H9 (cell line): ENCODE measurements around the gene RGS21. TPM values are rescaled to one million over a fixed set of nuclear protein-coding genes. Genes with fewer than 3 reads are reported as not detected.

Experiments used
- DNase-seq: peaks from one replicate; pipeline ENCODE4 v3.0.0-alpha.2; 2017
- H2AFZ ChIP-seq: one replicate; pipeline ENCODE4 v1.6.1; 2013; ENCODE audit warnings: mild to moderate bottlenecking, low read length, control low read depth, moderate library complexity
- H2AK5ac ChIP-seq: 2 replicates; pipeline ENCODE4 v1.6.1; 2013; ENCODE audit warnings: low read length, control low read depth, mixed read lengths; ENCODE audit not compliant: insufficient read length
- H2BK120ac ChIP-seq: one replicate; pipeline ENCODE4 v1.6.1; 2013; ENCODE audit warnings: low read depth, mild to moderate bottlenecking, low read length, control low read depth, inconsistent platforms; ENCODE audit not compliant: poor library complexity, severe bottlenecking
- H2BK12ac ChIP-seq: 2 replicates; pipeline ENCODE4 v1.6.1; 2013; ENCODE audit warnings: low read length, control low read depth, mixed read lengths, low read depth; ENCODE audit not compliant: insufficient read length
- H2BK15ac ChIP-seq: 2 replicates; pipeline ENCODE4 v1.6.1; 2013; ENCODE audit warnings: low read depth, low read length, control low read depth
- H2BK20ac ChIP-seq: one replicate; pipeline ENCODE4 v1.6.1; 2013; ENCODE audit warnings: low read depth, mild to moderate bottlenecking, low read length, control low read depth, inconsistent platforms; ENCODE audit not compliant: poor library complexity, severe bottlenecking
- H2BK5ac ChIP-seq: 2 replicates; pipeline ENCODE4 v1.6.1; 2013; ENCODE audit warnings: low read length, control low read depth, mixed read lengths; ENCODE audit not compliant: insufficient read length
- H3K14ac ChIP-seq: 2 replicates; pipeline ENCODE4 v1.6.1; 2013; ENCODE audit warnings: low read length, control low read depth; ENCODE audit not compliant: insufficient read depth
- H3K18ac ChIP-seq: 2 replicates; pipeline ENCODE4 v1.6.1; 2013; ENCODE audit warnings: low read depth, mild to moderate bottlenecking, mixed read lengths, low read length, control low read depth; ENCODE audit not compliant: insufficient read length
- H3K23ac ChIP-seq: 2 replicates; pipeline ENCODE4 v1.6.1; 2013; ENCODE audit warnings: low read length, control low read depth, mixed read lengths, low read depth; ENCODE audit not compliant: insufficient read length
- H3K23me2 ChIP-seq: 2 replicates; pipeline ENCODE4 v1.6.1; 2013; ENCODE audit warnings: low read depth, mild to moderate bottlenecking, mixed read lengths, low read length, control low read depth; ENCODE audit not compliant: insufficient read length, poor library complexity, severe bottlenecking
- H3K27ac ChIP-seq: 2 replicates; pipeline ENCODE4 v1.5.1; 2013; ENCODE audit warnings: low read length, control low read depth, mixed read lengths, low read depth; ENCODE audit not compliant: insufficient read length
- H3K27me3 ChIP-seq: 2 replicates; pipeline ENCODE4 v1.6.1; 2013; ENCODE audit warnings: low read length, control low read depth, inconsistent platforms; ENCODE audit not compliant: insufficient read depth
- H3K4ac ChIP-seq: 2 replicates; pipeline ENCODE4 v1.6.1; 2013; ENCODE audit warnings: low read depth, mild to moderate bottlenecking, control low read depth, inconsistent platforms, low read length, moderate library complexity
- H3K4me1 ChIP-seq: 2 replicates; pipeline ENCODE4 v1.6.1; 2013; ENCODE audit warnings: low read length, control low read depth, inconsistent platforms; ENCODE audit not compliant: insufficient read depth
- H3K4me2 ChIP-seq: 2 replicates; pipeline ENCODE4 v1.6.1; 2013; ENCODE audit warnings: low read length, control low read depth, mixed read lengths; ENCODE audit not compliant: insufficient read length, insufficient read depth
- H3K56ac ChIP-seq: 2 replicates; pipeline ENCODE4 v1.6.1; 2013; ENCODE audit warnings: low read depth, mild to moderate bottlenecking, mixed read lengths, low read length, control low read depth; ENCODE audit not compliant: insufficient read length
- H3K79me1 ChIP-seq: 2 replicates; pipeline ENCODE4 v1.6.1; 2013; ENCODE audit warnings: low read depth, mild to moderate bottlenecking, moderate library complexity, low read length, control low read depth, inconsistent platforms; ENCODE audit not compliant: insufficient read depth, poor library complexity, severe bottlenecking
- H3K79me2 ChIP-seq: 2 replicates; pipeline ENCODE4 v1.6.1; 2013; ENCODE audit warnings: low read length, control low read depth, inconsistent platforms; ENCODE audit not compliant: insufficient read depth
- H3K9ac ChIP-seq: 2 replicates; pipeline ENCODE4 v1.6.1; 2013; ENCODE audit warnings: low read length, control low read depth, mixed read lengths; ENCODE audit not compliant: insufficient read length; ENCODE audit errors: extremely low read depth
- H3K9me3 ChIP-seq: one replicate; pipeline ENCODE4 v1.6.1; 2013; ENCODE audit warnings: low read depth, low read length, inconsistent platforms; ENCODE audit not compliant: control insufficient read depth
- H3T11ph ChIP-seq: one replicate; pipeline ENCODE4 v1.6.1; 2013; ENCODE audit warnings: mild to moderate bottlenecking, low read length, control low read depth, inconsistent platforms
- H4K20me1 ChIP-seq: one replicate; pipeline ENCODE4 v1.6.1; 2013; ENCODE audit not compliant: control insufficient read depth, insufficient read length, insufficient read depth
- H4K5ac ChIP-seq: 2 replicates; pipeline ENCODE4 v1.6.1; 2013; ENCODE audit warnings: low read depth, mild to moderate bottlenecking, mixed read lengths, low read length, control low read depth; ENCODE audit not compliant: insufficient read length
- H4K8ac ChIP-seq: replicated peaks from 2 replicates; pipeline ENCODE4 v1.6.1; 2013; ENCODE audit warnings: low read length, control low read depth, mixed read lengths, low read depth; ENCODE audit not compliant: insufficient read length
- H4K91ac ChIP-seq: 2 replicates; pipeline ENCODE4 v1.6.1; 2013; ENCODE audit warnings: low read depth, mild to moderate bottlenecking, moderate library complexity, mixed read lengths, low read length, control low read depth; ENCODE audit not compliant: insufficient read length
- H3K27ac Mint-ChIP-seq, 3 experiments: 2 replicates in 2 of 3; 3 replicates in 1 of 3; pipeline ENCODE4 v1.8.0; 2020 to 2021; ENCODE audit warnings: mixed read lengths in 3 of 3, mild to moderate bottlenecking in 1 of 3, moderate library complexity in 1 of 3
- H3K27me3 Mint-ChIP-seq: 2 replicates; pipeline ENCODE4 v1.8.0; 2021; ENCODE audit warnings: low read depth, mild to moderate bottlenecking, moderate library complexity, mixed read lengths
- H3K36me3 Mint-ChIP-seq, 3 experiments: 2 replicates in 2 of 3; 3 replicates in 1 of 3; pipeline ENCODE4 v1.8.0; 2020 to 2021; ENCODE audit warnings: low read depth in 3 of 3, mixed read lengths in 3 of 3; ENCODE audit not compliant: insufficient read depth in 1 of 3
- H3K4me1 Mint-ChIP-seq, 2 experiments: 2 replicates each; pipeline ENCODE4 v1.8.0; 2020; ENCODE audit warnings: mixed read lengths in 2 of 2
- H3K4me3 Mint-ChIP-seq, 2 experiments: 2 replicates in 1 of 2; 3 replicates in 1 of 2; pipeline ENCODE4 v1.8.0; 2020 to 2021; ENCODE audit warnings: mild to moderate bottlenecking in 2 of 2, mixed read lengths in 2 of 2, moderate library complexity in 1 of 2
- H3K9me3 Mint-ChIP-seq, 2 experiments: 2 replicates in 1 of 2; 3 replicates in 1 of 2; pipeline ENCODE4 v1.8.0; 2020; ENCODE audit warnings: mild to moderate bottlenecking in 2 of 2, mixed read lengths in 2 of 2, moderate library complexity in 1 of 2
- WGBS: extraction: QIAGEN DNeasy Blood & Tissue Kit; methylation state at CpG from one replicate; pipeline ENCODE4 v1.1.7; 2013; ENCODE audit warnings: missing lambda C conversion rate, low lambda C conversion rate, mixed read lengths; ENCODE audit not compliant: insufficient read length; ENCODE audit errors: extremely low coverage; 5-methylcytosine and 5-hydroxymethylcytosine counted together
- total RNA-seq: library from RNA; stranded (reverse); gene quantifications from 2 replicates; pipeline ENCODE4 v1.2.1, GENCODE V29; 2021
- TF ChIP-seq, protein P1 (sequence below): fragments of 200-600 bp; sonication (generic); conservative IDR thresholded peaks from 3 replicates; pipeline ENCODE4 v1.8.0; 2021; ENCODE audit warnings: antibody characterized with exemption, mild to moderate bottlenecking

Gene RGS21
- total RNA-seq, 1 experiment from 2014 or later = not detected

DNA sequence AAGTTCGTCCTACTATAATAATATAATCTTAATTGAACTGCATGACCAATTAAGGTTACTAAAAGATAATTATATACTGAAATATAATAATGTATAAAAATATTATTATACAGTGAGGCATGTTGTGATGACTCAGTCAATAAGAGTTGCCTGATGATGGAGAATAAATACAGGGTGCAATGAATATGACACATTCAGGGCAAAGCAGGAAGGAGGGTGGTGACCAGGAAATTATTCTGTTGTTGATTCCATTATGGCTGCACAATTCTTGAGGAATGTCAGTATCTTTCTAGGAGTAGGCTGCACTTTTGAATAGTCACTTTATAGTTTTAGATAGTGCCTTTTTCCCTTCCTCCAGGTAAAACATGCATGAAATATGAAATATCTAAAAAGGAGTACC lies 46.4 kb upstream of the RGS21 start:
- Histone ChIP-seq H4K5ac (no peak overlapping the region), H3K27ac (no peak overlapping the region), H4K8ac (no peak overlapping the region), H2BK12ac (no peak overlapping the region), H2BK120ac (no peak overlapping the region), H3K23ac (no peak overlapping the region), H2AK5ac (no peak overlapping the region), H3K18ac (no peak overlapping the region), H3K56ac (no peak overlapping the region), H2AFZ (no peak overlapping the region), H3K23me2 (no peaks in the 10 kb centered on the region), H3K9me3 (no peaks in the 10 kb centered on the region), H3K14ac (no peak overlapping the region), H4K20me1 (no peaks in the 10 kb centered on the region), H3K4me1 (no peaks in the 10 kb centered on the region), H2BK15ac (no peak overlapping the region), H3K9ac (no peak overlapping the region), H2BK20ac (no peak overlapping the region), H3K4me2 (no peak overlapping the region), H4K91ac (no peak overlapping the region), H2BK5ac (no peak overlapping the region), H3K27me3 (no peaks in the 10 kb centered on the region), H3K4ac (no peak overlapping the region), H3T11ph (no peak overlapping the region), H3K79me1 (no peaks in the 10 kb centered on the region), H3K79me2 (no peaks in the 10 kb centered on the region)
- no CpG with 5 or more reads among the region's 1 CpG for WGBS
- H3K4me3 Mint-ChIP-seq = no peak overlapping the region
- no peaks in the 10 kb centered on the region for H3K27me3 Mint-ChIP-seq
- H3K27ac Mint-ChIP-seq = peak overlapping the region in 1 of 3 experiments; percentile 48; a peak in 1 of 7 replicates
- no peak for DNase-seq
- no peaks in the 10 kb centered on the region for H3K4me1 Mint-ChIP-seq
- no peaks in the 10 kb centered on the region for H3K36me3 Mint-ChIP-seq
- TF ChIP-seq, protein P1, sequence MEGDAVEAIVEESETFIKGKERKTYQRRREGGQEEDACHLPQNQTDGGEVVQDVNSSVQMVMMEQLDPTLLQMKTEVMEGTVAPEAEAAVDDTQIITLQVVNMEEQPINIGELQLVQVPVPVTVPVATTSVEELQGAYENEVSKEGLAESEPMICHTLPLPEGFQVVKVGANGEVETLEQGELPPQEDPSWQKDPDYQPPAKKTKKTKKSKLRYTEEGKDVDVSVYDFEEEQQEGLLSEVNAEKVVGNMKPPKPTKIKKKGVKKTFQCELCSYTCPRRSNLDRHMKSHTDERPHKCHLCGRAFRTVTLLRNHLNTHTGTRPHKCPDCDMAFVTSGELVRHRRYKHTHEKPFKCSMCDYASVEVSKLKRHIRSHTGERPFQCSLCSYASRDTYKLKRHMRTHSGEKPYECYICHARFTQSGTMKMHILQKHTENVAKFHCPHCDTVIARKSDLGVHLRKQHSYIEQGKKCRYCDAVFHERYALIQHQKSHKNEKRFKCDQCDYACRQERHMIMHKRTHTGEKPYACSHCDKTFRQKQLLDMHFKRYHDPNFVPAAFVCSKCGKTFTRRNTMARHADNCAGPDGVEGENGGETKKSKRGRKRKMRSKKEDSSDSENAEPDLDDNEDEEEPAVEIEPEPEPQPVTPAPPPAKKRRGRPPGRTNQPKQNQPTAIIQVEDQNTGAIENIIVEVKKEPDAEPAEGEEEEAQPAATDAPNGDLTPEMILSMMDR = no peak
- H3K9me3 Mint-ChIP-seq = no peaks in the 10 kb centered on the region
